Stimulated activated CD8-positive, alpha-beta memory T cell treated with anti-CD3 and anti-CD28 coated beads, Interleukin-2, amount 100 ng/mL, for 1 hour (primary cell): ENCODE results near the gene OR2A12.
"Not testable (repeated sequence)": the region's sequence is repeated elsewhere in the genome, so short reads cannot be mapped to it uniquely, and the experiment has no call there.

Experiments used
- DNase-seq, 2 donors: peaks; one replicate each; pipeline ENCODE4 v3.0.0-alpha.2; 2020; ENCODE audit warnings: low read depth in 2 of 2

OR2A12 gene

DNA sequence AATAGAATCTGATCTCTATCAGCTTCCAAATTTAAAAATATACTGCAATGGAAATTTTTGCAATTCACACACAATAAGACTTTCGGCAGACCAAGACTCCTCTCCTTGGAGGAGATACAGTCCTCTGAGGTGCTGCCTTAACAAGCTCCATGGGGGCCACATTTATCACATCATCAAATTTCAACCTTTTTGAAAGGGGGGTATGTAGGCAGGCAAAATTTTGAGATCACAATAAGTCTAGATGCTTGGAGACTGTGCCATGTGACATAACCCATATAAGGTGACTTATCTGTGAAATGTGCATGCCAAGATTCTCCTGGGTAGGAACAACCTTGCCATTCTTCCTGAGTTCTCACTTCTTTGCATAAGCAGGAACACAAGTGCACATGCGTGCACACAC is at the start of gene OR2A12:
Gene OR2A12 (plus strand): TSS at position 301 of the 400 bp plus-strand sequence. CDS start 8,830 bp downstream, outside the sequence.
- DNase-seq, result no peak

DNA sequence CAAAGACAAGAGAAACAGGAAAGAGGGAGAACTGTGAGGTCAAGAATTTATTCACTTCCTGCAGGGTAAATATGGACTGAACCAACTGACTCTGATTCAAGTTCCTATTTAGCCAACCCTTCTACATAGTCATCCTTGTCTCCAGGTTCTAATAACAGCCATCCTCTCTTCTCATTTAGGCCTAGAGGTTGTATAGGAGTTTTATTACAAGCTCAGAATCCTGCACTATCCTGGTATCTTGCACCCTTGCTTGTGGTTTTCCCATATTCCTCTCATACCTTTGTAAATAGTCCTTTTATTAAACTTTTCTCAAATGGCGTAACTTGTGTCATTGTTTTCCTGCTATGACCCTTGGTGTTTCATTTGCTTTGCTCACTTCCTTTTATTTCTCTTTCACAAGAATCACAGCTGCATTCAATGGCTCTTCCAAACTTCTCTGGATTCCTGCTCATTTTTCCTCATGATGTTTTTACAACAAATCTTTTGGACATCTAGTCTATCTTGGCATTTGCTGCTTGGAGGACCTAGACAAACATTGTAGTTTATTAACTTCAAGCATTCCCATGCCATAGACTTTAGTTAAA is 49.7 kb upstream of the OR2A12 start:
- DNase-seq, result no peak

- DNase-seq, result no peak
These were observed 48.6 kb upstream of the OR2A12 start for GRCh38 chr7:144037414-144038035.

- DNase-seq, result no peak
These were observed 47.2 kb upstream of the OR2A12 start for GRCh38 chr7:144038887-144039286.

- DNase-seq, result no peak
These were observed 37.4 kb upstream of the OR2A12 start, which contains the start of gene OR2A5 for GRCh38 chr7:144048648-144049047. Gene OR2A5 (plus strand): TSS chr7:144048948. CDS start chr7:144050402, 1,454 bp downstream.

GRCh38 chr7:144049491-144049890 is 36.6 kb upstream of the OR2A12 start:
- DNase-seq, result no peak

- DNase-seq, result no peak
These were observed 36.0 kb upstream of the OR2A12 start for GRCh38 chr7:144050093-144050492.

DNA sequence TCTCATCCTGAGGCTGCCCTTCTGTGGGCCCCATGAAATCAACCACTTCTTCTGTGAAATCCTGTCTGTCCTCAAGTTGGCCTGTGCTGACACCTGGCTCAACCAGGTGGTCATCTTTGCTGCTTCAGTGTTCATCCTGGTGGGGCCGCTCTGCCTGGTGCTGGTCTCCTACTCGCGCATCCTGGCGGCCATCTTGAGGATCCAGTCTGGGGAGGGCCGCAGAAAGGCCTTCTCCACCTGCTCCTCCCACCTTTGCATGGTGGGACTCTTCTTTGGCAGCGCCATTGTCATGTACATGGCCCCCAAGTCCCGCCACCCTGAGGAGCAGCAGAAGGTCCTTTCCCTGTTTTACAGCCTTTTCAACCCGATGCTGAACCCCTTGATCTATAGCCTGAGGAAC is 35.2 kb upstream of the OR2A12 start:
- DNase-seq, result not testable (repeated sequence)

- DNase-seq, result no peak
These were observed 28.1 kb upstream of the OR2A12 start for GRCh38 chr7:144057954-144058353.

DNA sequence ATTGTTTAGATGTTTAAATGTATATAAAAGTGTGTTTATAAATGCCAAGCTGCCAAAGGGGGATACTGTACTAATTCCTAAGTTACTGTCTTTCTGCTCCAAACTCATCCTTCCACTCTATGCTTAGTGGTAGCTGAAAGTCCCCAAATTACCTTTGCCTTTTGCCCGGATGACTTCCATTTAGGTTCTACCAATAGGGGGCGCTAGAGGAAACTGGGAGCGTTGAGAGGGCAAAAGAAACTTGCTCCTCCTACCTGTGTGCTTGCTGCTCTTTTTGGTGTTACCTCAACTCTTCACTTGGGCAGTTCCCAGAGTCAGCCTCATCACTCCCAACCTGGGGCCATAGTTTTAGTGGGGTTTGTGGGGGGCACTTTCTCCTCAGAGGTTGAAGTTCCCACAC is 22.4 kb upstream of the OR2A12 start:
- DNase-seq, result no peak

DNA sequence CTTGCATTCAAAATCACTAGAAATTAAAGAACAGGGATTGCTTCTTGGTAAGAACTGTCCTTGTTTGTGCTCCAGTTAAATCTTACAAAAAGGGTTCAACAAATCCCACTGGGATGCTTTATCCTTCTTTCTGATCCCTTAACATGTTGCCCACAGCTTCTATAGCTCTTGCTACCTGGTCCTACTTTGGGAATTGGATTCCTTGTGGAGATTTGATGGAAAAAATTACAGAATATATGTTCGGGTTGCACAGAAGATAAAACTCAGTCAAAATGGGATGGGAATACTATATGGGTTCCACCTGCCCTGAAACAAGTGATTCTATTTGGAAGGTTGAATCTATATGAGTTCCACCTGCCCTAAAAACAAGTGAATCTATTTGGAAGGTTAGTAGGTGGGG is 16.6 kb upstream of the OR2A12 start, which contains the start of gene OR2A25:
Gene OR2A25 (plus strand): TSS at position 301 of the 400 bp plus-strand sequence. CDS start 4,409 bp downstream, outside the sequence.
- DNase-seq, result no peak

GRCh38 chr7:144069953-144070352 is 16.1 kb upstream of the OR2A12 start:
- no peak for DNase-seq

- no peak for DNase-seq
These were observed 11.7 kb upstream of the OR2A12 start for GRCh38 chr7:144074374-144074773.

DNA sequence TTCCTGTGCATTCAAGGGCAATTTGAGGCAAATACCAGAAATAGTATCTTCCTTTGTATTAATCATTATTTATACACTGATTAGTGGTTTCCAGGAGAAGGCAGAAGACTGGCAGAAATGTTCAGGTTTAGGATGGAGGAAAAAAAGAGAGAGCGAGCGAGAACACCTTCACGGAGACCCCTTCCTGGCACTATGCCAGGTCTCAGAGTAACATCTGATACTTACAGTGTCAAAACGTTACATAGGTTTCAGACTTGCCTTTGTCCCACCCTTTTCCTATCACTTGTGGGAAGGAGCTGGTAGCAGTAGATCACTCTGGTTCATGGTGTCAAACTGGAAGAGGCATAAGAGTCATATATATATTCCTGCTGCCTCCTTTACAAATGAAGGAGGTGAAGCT is 652 bp downstream of the OR2A12 start:
- no peak for DNase-seq

DNA sequence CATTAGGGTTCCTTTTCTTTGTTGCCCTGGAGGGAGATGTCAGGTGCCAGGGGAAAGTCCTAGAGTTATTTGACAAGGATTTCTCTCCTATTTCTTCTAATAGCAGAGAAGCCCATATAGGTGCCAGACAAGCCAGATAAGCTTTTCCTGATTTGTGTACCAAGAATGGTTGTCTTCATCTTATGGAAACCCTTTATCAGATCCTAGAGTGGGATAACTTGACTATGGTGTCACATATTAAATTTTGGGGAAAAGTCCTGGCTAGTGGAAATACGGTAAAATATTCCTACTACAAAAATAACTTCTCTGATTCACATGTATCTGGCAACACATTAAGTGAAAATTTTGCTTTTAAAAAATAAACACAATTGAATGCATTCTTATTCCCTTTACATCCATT is 1.2 kb downstream of the OR2A12 start:
- no peak for DNase-seq

GRCh38 chr7:144090667-144091066 is 4.6 kb downstream of the OR2A12 start:
- DNase-seq, result no peak

DNA sequence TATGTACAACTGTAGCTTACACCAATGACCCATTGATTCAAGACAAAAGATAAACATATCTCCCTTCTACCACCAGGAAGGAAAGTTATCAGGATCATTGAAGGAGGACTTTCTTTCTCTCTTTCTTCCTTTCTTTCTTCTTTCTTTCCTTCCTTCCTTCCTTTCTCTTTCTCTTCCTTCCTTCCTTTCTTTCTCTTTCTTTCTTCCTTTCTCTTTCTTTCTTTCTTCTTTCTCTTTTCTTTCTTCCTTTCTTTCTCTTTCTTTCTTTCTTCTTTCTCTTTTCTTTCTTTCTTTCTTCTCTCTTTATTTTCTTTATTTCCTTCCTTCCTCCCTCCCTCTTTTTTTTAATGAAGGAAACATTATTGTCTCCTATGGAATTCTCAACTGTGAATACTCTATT is 12.7 kb downstream of the OR2A12 start:
- no peak for DNase-seq

DNA sequence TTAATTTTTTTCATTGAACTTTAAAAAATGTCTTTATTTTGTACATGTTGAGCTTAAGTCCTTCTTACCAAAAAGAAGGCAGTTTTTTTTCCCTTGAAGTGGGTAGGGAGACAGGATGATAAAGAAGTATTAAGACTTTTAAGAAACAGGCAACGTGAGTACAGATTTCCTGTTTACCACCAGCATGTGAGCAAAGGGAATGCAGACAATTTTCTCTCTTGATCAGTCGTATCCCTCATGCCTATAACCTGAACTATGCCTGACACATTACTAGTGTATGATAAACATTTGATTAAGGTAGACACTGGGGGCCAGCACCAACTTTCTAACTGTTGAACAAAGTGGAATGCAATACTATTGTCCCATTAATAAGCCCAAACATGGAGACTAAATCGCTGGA is 14.5 kb downstream of the OR2A12 start:
- no peak for DNase-seq

DNA sequence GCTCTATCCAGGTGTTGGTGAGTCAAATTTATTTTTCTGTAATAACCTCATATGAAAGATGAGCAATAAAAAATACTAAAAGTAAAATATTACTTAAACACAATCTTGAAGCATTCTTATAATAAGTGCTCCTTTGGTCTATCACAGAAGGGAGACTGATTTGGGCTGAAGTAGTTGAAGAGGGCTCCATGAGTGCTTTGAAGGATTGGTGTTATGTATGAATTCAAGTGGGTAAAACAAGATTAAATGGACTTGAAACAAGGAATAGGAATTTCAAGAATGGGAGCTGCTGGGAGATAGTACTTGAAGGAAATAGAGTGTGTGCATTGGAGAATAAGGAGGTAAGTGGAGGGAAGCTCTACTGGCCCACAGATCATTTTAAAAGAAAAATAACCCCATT is 16.0 kb downstream of the OR2A12 start:
- DNase-seq, result no peak

DNA sequence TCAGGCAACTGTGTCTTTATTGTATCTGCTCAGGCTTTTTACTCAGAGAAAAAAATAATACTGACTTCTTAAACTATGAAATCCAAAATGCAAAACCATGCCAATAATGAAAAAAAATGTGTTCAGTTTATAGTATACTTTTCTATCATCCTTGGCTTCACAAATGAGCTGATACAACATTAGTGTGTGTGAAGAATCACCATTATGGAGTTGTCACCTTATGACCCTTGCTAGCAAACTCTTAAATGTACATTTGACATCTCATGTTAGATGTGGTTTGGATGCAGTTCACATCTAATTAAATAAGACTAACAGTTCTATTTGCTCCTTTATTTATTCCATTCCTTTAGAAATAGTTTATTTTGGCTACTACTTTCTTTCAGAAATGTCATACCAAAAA is 19.1 kb downstream of the OR2A12 start:
- no peak for DNase-seq

DNA sequence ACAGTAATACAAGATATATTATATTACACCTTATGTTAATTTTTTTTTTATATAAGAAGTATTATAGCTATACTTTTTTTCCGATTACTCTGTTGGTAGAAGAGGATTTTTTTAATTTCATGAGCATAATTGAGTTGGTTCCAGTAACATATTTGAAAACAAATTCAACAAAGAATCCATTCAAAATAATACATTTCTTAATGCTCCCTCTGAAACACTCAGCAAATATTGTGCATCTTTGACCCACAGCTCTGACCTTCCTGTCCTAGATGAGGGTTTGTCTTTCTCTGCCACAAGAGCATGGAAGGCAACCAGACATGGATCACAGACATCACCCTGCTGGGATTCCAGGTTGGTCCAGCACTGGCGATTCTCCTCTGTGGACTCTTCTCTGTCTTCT is 23.2 kb downstream of the OR2A12 start, which contains the start of gene OR2A2:
Gene OR2A2 (plus strand): TSS at position 301 of the 400 bp plus-strand sequence. CDS start 0 bp downstream, at position 301.
- DNase-seq, result no peak

- DNase-seq, result no peak
These were observed 24.2 kb downstream of the OR2A12 start for GRCh38 chr7:144110272-144110671.

- DNase-seq, result no peak
These were observed 27.6 kb downstream of the OR2A12 start for GRCh38 chr7:144113651-144114050.
